GM12878 (cell line): ENCODE results near the gene BOLA1.

Experiments
- CTCF ChIP-seq, 3 experiments: IDR thresholded peaks in 2 of 3; conservative IDR thresholded peaks in 1 of 3; 2 replicates each; pipeline ENCODE4 v1.5.1; 2011; ENCODE audit warnings: low read depth in 3 of 3, low read length in 3 of 3, mild to moderate bottlenecking in 3 of 3, control low read depth in 2 of 3, moderate library complexity in 2 of 3, inconsistent platforms in 1 of 3, mixed read lengths in 1 of 3; ENCODE audit not compliant: control insufficient read depth in 2 of 3, insufficient read depth in 1 of 3; ENCODE audit errors: extremely low read depth in 1 of 3
- GABPA ChIP-seq: IDR thresholded peaks from 2 replicates; pipeline ENCODE4 v1.6.1; 2014; ENCODE audit warnings: antibody characterized with exemption, low read depth, mild to moderate bottlenecking, inconsistent platforms
- POLR2A ChIP-seq: IDR thresholded peaks from 2 replicates; pipeline ENCODE4 v1.6.1; 2011; ENCODE audit warnings: low read depth, mild to moderate bottlenecking, low read length
- POLR2AphosphoS5 ChIP-seq: IDR thresholded peaks from 2 replicates; pipeline ENCODE4 v1.6.1; 2011; ENCODE audit warnings: mild to moderate bottlenecking, low read length, inconsistent platforms
- REST ChIP-seq: IDR thresholded peaks from 2 replicates; pipeline ENCODE4 v1.6.1; 2012; ENCODE audit warnings: mild to moderate bottlenecking, low read depth, low read length
- TCF12 ChIP-seq: IDR thresholded peaks from 2 replicates; pipeline ENCODE4 v1.6.1; 2011; ENCODE audit warnings: low read depth, mild to moderate bottlenecking, low read length
- ZNF24 ChIP-seq: fragments of 450-650 bp; IDR thresholded peaks from 2 replicates; pipeline ENCODE4 v1.6.1; 2017; ENCODE audit warnings: antibody characterized with exemption, mild to moderate bottlenecking

- TF ChIP-seq CTCF (IDR thresholded peaks at IDR 0.05 in 2 of 3, conservative IDR thresholded peaks at IDR 0.05 in 1 of 3; ENCODE audit: control insufficient read depth in 2 of 3, extremely low read depth in 1 of 3, insufficient read depth in 1 of 3, low read depth in 3 of 3, low read length in 3 of 3) (no peak), REST (no peak), GABPA (no peak), POLR2A (no peak), ZNF24 (no peak), POLR2AphosphoS5 (no peak), TCF12 (no peak)
Observed at GRCh38 chr1:149925751-149926150, 26.4 kb downstream of the BOLA1 start.
